Esophagus squamous epithelium (tissue), 4 donors: Measurements from ENCODE around the gene UBXN7.

ENCODE experiments used
- POLR2A ChIP-seq, 4 donors: fragments of 450-650 bp; IDR thresholded peaks; one replicate each; pipeline ENCODE4 v1.6.1; 2017; ENCODE audit warnings: antibody characterized with exemption in 4 of 4, mild to moderate bottlenecking in 4 of 4, moderate library complexity in 3 of 4
- TF ChIP-seq, protein P1 (sequence below), 6 experiments: fragments of 450-650 bp in 4 of 6; fragments of 200-600 bp in 2 of 6; sonication (generic) in 2 of 6; IDR thresholded peaks; one replicate each; pipeline ENCODE4 v1.5.1; 2016 to 2019; ENCODE audit warnings: antibody characterized with exemption in 6 of 6, mild to moderate bottlenecking in 4 of 6, moderate library complexity in 4 of 6

DNA sequence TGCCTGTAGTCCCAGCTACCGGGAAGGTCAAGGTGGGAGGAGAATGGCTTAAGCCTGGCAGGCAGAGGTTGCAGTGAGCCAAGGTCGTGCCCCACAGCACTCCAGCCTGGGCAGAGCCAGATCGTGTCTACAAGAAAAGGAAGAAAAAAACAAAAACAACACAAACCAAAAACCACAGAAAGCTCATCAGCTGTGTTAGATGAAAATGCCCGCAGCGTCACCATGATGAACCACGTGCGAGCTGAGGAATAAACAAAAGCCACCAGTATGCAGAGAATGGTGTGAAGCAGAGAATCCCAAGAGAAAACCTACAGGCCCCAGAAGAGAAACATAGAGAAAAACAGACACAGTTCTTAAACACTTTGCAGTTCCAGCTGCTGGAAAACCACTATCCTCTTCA, 74.3 kb downstream of the UBXN7 start:
- TF ChIP-seq POLR2A (IDR thresholded peaks at IDR 0.05), result no peak
- TF ChIP-seq, protein P1, sequence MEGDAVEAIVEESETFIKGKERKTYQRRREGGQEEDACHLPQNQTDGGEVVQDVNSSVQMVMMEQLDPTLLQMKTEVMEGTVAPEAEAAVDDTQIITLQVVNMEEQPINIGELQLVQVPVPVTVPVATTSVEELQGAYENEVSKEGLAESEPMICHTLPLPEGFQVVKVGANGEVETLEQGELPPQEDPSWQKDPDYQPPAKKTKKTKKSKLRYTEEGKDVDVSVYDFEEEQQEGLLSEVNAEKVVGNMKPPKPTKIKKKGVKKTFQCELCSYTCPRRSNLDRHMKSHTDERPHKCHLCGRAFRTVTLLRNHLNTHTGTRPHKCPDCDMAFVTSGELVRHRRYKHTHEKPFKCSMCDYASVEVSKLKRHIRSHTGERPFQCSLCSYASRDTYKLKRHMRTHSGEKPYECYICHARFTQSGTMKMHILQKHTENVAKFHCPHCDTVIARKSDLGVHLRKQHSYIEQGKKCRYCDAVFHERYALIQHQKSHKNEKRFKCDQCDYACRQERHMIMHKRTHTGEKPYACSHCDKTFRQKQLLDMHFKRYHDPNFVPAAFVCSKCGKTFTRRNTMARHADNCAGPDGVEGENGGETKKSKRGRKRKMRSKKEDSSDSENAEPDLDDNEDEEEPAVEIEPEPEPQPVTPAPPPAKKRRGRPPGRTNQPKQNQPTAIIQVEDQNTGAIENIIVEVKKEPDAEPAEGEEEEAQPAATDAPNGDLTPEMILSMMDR (IDR thresholded peaks at IDR 0.05), result no peak
